Liver (tissue), 9 donors: ENCODE results near the gene RPL38. TPM values are rescaled to one million over a fixed set of nuclear protein-coding genes. Genes with fewer than 3 reads are reported as not detected.
A peak's percentile ranks its signal among the peaks of the same experiment; 100 is the strongest.
"Not testable (repeated sequence)": the region's sequence is repeated elsewhere in the genome, so short reads cannot be mapped to it uniquely, and the experiment has no call there.

Source experiments
- DNase-seq: peaks from one replicate; pipeline ENCODE4 v3.0.0-alpha.2; 2017; ENCODE audit warnings: low spot score
- H3K27ac ChIP-seq, 2 donors: one replicate each; pipeline ENCODE4 v1.7.0; 2013; ENCODE audit warnings: inconsistent platforms in 2 of 2, low read length in 2 of 2, control low read depth in 1 of 2, low read depth in 1 of 2, mild to moderate bottlenecking in 1 of 2
- H3K27me3 ChIP-seq, 4 donors: one replicate each; pipeline versions ENCODE4 v1.6.1 to v1.7.0; 2013; ENCODE audit warnings: low read length in 3 of 4, inconsistent platforms in 1 of 4, mild to moderate bottlenecking in 1 of 4, moderate library complexity in 1 of 4; ENCODE audit not compliant: control insufficient read depth in 4 of 4, insufficient read depth in 4 of 4
- H3K36me3 ChIP-seq, 4 donors: one replicate each; pipeline versions ENCODE4 v1.6.1 to v1.7.0; 2013; ENCODE audit warnings: low read length in 3 of 4, mild to moderate bottlenecking in 3 of 4, low read depth in 1 of 4, moderate library complexity in 1 of 4; ENCODE audit not compliant: control insufficient read depth in 4 of 4, insufficient read depth in 3 of 4
- H3K4me1 ChIP-seq, 4 donors: one replicate each; pipeline versions ENCODE4 v1.6.1 to v1.7.0; 2013; ENCODE audit warnings: low read length in 3 of 4, mild to moderate bottlenecking in 3 of 4, moderate library complexity in 1 of 4; ENCODE audit not compliant: control insufficient read depth in 4 of 4, insufficient read depth in 4 of 4
- H3K4me3 ChIP-seq, 3 donors: one replicate each; pipeline versions ENCODE4 v1.6.1 to v1.7.0; 2013; ENCODE audit warnings: low read length in 3 of 3, control low read depth in 1 of 3, low read depth in 1 of 3, mild to moderate bottlenecking in 1 of 3
- H3K9ac ChIP-seq, 2 donors: one replicate each; pipeline ENCODE4 v1.7.0; 2013; ENCODE audit warnings: low read length in 2 of 2, mild to moderate bottlenecking in 2 of 2, moderate library complexity in 2 of 2, control low read depth in 1 of 2, low read depth in 1 of 2
- H3K9me3 ChIP-seq, 4 donors: one replicate each; pipeline versions ENCODE4 v1.6.1 to v1.7.0; 2013; ENCODE audit warnings: low read length in 3 of 4; ENCODE audit not compliant: control insufficient read depth in 4 of 4
- EGR1 ChIP-seq, 2 donors: IDR thresholded peaks; 2 replicates each; pipeline ENCODE4 v1.6.1; 2016 to 2018; ENCODE audit warnings: antibody characterized with exemption in 2 of 2, low read depth in 2 of 2
- FOXA1 ChIP-seq: IDR thresholded peaks from 2 replicates; pipeline ENCODE4 v1.6.1; 2016; ENCODE audit warnings: antibody characterized with exemption
- GABPA ChIP-seq, 2 donors: IDR thresholded peaks in 1 of 2; conservative IDR thresholded peaks in 1 of 2; 2 replicates each; pipeline ENCODE4 v1.6.1; 2016; ENCODE audit warnings: antibody characterized with exemption in 2 of 2, mild to moderate bottlenecking in 1 of 2, moderate library complexity in 1 of 2
- HNF4G ChIP-seq: IDR thresholded peaks from 2 replicates; pipeline ENCODE4 v1.6.1; 2016; ENCODE audit warnings: antibody characterized with exemption
- JUND ChIP-seq, 2 donors: IDR thresholded peaks; 2 replicates each; pipeline ENCODE4 v1.6.1; 2016; ENCODE audit warnings: antibody characterized with exemption in 2 of 2
- REST ChIP-seq: IDR thresholded peaks from 2 replicates; pipeline ENCODE4 v1.6.1; 2016; ENCODE audit warnings: antibody characterized with exemption, mild to moderate bottlenecking
- RXRA ChIP-seq, 2 donors: IDR thresholded peaks; 2 replicates each; pipeline ENCODE4 v1.6.1; 2017 to 2018; ENCODE audit warnings: antibody characterized with exemption in 2 of 2, mild to moderate bottlenecking in 1 of 2
- ZBTB33 ChIP-seq: IDR thresholded peaks from 2 replicates; pipeline ENCODE4 v1.6.1; 2016; ENCODE audit warnings: antibody characterized with exemption
- WGBS: extraction: QIAGEN DNeasy Blood & Tissue Kit; methylation state at CpG from one replicate; pipeline ENCODE4 v1.1.7; 2013; 5-methylcytosine and 5-hydroxymethylcytosine counted together
- polyA plus RNA-seq, 2 donors: library from polyadenylated mRNA; stranded (reverse) in 1 of 2; unstranded in 1 of 2; fragments of 200-250 nt in 1 of 2; fragments of >200 nt in 1 of 2; fragmentation: Nextera tagmentation in 1 of 2; extraction: Ambion mirVana in 1 of 2; gene quantifications; one replicate each; pipeline versions ENCODE4 v1.2.1 to v1.2.3, GENCODE V29; 2013 to 2015
- total RNA-seq, 2 donors: library from RNA; depleted of rRNA; stranded (reverse); fragments of >200 nt; gene quantifications; one replicate each; pipeline ENCODE4 v1.2.3, GENCODE V29; 2014
- TF ChIP-seq, protein P1 (sequence below): fragments of 150-350 bp; IDR thresholded peaks from 2 replicates; pipeline ENCODE4 v1.5.1; 2017; ENCODE audit warnings: improper control_type of control experiment, low read depth, low read length; ENCODE audit not compliant: missing input control
- donor health status: healthy.
- donor health status: healthy.
- donor health status: healthy.
- donor health status: healthy.
- donor health status: healthy.

Gene RPL38
- total and polyA plus RNA-seq, 4 donors, result 67.7 to 1,367 (median 455) TPM

GRCh38 chr17:74187761-74188160, 15.7 kb upstream of the RPL38 start (continued):
- TF ChIP-seq, protein P1, sequence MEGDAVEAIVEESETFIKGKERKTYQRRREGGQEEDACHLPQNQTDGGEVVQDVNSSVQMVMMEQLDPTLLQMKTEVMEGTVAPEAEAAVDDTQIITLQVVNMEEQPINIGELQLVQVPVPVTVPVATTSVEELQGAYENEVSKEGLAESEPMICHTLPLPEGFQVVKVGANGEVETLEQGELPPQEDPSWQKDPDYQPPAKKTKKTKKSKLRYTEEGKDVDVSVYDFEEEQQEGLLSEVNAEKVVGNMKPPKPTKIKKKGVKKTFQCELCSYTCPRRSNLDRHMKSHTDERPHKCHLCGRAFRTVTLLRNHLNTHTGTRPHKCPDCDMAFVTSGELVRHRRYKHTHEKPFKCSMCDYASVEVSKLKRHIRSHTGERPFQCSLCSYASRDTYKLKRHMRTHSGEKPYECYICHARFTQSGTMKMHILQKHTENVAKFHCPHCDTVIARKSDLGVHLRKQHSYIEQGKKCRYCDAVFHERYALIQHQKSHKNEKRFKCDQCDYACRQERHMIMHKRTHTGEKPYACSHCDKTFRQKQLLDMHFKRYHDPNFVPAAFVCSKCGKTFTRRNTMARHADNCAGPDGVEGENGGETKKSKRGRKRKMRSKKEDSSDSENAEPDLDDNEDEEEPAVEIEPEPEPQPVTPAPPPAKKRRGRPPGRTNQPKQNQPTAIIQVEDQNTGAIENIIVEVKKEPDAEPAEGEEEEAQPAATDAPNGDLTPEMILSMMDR, result no peak
- no peak for TF ChIP-seq RXRA (IDR thresholded peaks at IDR 0.05)

GRCh38 chr17:74188687-74189086, 14.8 kb upstream of the RPL38 start:
- H3K9me3 ChIP-seq, H3K4me1 ChIP-seq, H3K27me3 ChIP-seq, DNase-seq, H3K4me3 ChIP-seq, H3K9ac ChIP-seq, H3K36me3 ChIP-seq, H3K27ac ChIP-seq: not testable (repeated sequence)
- 82% methylated on average over 4 of the region's 4 CpGs for WGBS

DNA sequence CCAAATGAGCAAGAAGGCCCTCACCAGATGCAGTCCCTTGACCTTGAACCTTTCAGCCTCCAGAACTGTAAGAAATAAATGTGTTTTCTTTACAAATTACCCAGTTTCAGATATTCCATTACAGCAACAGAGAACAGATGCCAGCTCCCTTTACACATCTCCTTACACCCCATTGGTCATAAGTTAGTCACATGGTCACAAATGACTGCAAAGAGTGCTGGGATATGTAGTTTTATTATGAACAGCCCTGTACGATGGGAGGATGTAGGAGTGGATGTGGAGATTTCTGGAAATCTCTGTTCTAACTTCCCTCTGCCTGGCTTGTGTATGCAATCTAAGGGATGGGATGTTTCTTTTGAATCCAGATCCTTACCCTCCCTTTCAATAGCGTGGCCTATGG, 13.3 kb upstream of the RPL38 start:
- Histone ChIP-seq H3K27me3 (no peaks in the 10 kb centered on the region), H3K4me3 (no peak overlapping the region), H3K9ac (no peak overlapping the region), H3K4me1 (peaks cover 0 to 5% (median 1%) of the 10 kb centered on the region in 4 donors), H3K27ac (no peak overlapping the region), H3K36me3 (no peaks in the 10 kb centered on the region), H3K9me3 (no peaks in the 10 kb centered on the region)
- TF ChIP-seq JUND (IDR thresholded peaks at IDR 0.05) (no peak), EGR1 (IDR thresholded peaks at IDR 0.05; ENCODE audit: low read depth in 2 of 2) (no peak), GABPA (IDR thresholded peaks at IDR 0.05 in 1 of 2, conservative IDR thresholded peaks at IDR 0.05 in 1 of 2) (no peak), HNF4G (no peak), ZBTB33 (no peak), FOXA1 (no peak)
- DNase-seq, result no peak
- 39% methylated on average over 2 of the region's 2 CpGs for WGBS

DNA sequence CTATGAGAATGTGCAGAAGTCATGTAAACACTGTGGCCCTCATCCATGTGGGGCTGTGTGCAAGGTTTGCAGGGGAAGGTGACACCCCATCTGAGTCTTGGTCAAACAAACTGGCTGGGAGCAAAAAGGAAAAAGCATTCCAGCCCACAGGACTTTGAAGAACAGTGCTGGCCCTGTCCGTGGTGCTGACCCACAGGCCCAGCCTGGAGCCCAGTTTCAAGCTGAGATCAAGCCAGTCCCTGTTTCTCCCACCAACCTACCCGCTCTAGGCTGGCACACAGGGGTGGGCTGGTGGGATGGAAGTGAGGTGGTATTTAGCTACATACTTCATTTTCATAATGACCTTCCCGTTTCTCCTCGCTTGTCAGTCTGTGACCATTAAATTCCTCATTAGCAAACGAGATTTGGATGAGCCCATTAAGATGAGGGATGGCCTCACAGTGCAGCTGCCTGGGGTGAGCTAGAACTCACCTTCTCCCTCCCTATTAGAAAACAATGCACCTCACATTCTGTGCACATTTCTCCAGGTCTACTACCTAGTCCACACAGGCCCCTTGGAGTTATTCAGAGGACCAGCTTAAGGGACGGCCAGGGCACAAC, 12.6 kb upstream of the RPL38 start:
- 54% methylated on average over 6 of the region's 6 CpGs for WGBS
- Histone ChIP-seq H3K9me3 (no peaks in the 10 kb centered on the region), H3K36me3 (no peaks in the 10 kb centered on the region), H3K4me3 (no peak overlapping the region), H3K4me1 (peaks cover 0 to 5% (median 1%) of the 10 kb centered on the region in 4 donors), H3K27me3 (no peaks in the 10 kb centered on the region), H3K9ac (no peak overlapping the region), H3K27ac (no peak overlapping the region)
- TF ChIP-seq EGR1 (IDR thresholded peaks at IDR 0.05; ENCODE audit: low read depth in 2 of 2) (no peak), REST (peak; percentile 98)
- no peak for DNase-seq
